HepG2 (cell line): ENCODE data around the gene ZNF341. TPM values are rescaled to one million over a fixed set of nuclear protein-coding genes. Genes with fewer than 3 reads are reported as not detected.
A peak's percentile ranks its signal among the peaks of the same experiment; 100 is the strongest.

ENCODE experiments used
- ESRRA ChIP-seq: sonication (generic); formaldehyde crosslinking; IDR thresholded peaks from 2 replicates; pipeline ENCODE4 v1.5.1; 2020; ENCODE audit warnings: mild to moderate bottlenecking, low read depth, missing genetic modification reagents
- NCOA1 ChIP-seq: sonication (generic); formaldehyde crosslinking; IDR thresholded peaks from 2 replicates; pipeline ENCODE4 v1.9.0; 2021; ENCODE audit warnings: missing genetic modification reagents
- ZBTB38 ChIP-seq: sonication (generic); formaldehyde crosslinking; IDR thresholded peaks from 2 replicates; pipeline ENCODE4 v1.5.1; 2020; ENCODE audit warnings: mild to moderate bottlenecking, missing genetic modification reagents
- ZHX2 ChIP-seq, 2 experiments: sonication (generic) in 1 of 2; formaldehyde crosslinking in 1 of 2; IDR thresholded peaks; 2 replicates each; pipeline versions ENCODE4 v1.6.1 to v1.9.0; 2014 to 2022; ENCODE audit warnings: antibody characterized with exemption in 1 of 2, borderline replicate concordance in 1 of 2, inconsistent platforms in 1 of 2, low read depth in 1 of 2, missing genetic modification reagents in 1 of 2
- ZNF337 ChIP-seq: sonication (generic); formaldehyde crosslinking; IDR thresholded peaks from 2 replicates; pipeline ENCODE4 v1.5.1; 2020; ENCODE audit warnings: missing genetic modification reagents, low read depth, mild to moderate bottlenecking, borderline replicate concordance
- ZNF441 ChIP-seq: sonication (generic); formaldehyde crosslinking; IDR thresholded peaks from 2 replicates; pipeline ENCODE4 v1.7.0; 2021; ENCODE audit warnings: missing genetic modification reagents, borderline replicate concordance
- ZNF687 ChIP-seq: sonication (generic); formaldehyde crosslinking; IDR thresholded peaks from 2 replicates; pipeline ENCODE4 v1.5.1; 2020; ENCODE audit warnings: mild to moderate bottlenecking, missing genetic modification reagents, moderate library complexity
- ZSCAN5A ChIP-seq: sonication (generic); formaldehyde crosslinking; IDR thresholded peaks from 2 replicates; pipeline ENCODE4 v1.8.0; 2022; ENCODE audit warnings: mild to moderate bottlenecking, missing genetic modification reagents, borderline replicate concordance
- polyA plus RNA-seq, 8 experiments: library from polyadenylated mRNA; depleted of rRNA in 3 of 8; stranded (reverse) in 7 of 8; unstranded in 1 of 8; fragments of >200 nt; fragmentation: Illumina TruSeq in 4 of 8; extraction: Trizol in 4 of 8; gene quantifications; 2 replicates each; pipeline versions ENCODE4 v1.2.1 to v1.2.3, GENCODE V29; 2011 to 2016; ENCODE audit warnings: low read depth in 4 of 8, missing spikeins in 1 of 8, mixed read lengths in 1 of 8; ENCODE audit not compliant: insufficient read depth in 1 of 8
- total RNA-seq, 5 experiments: library from RNA; depleted of rRNA; stranded (reverse); fragments of >200 nt; fragmentation: Illumina TruSeq; extraction: Trizol; gene quantifications; 2 replicates each; pipeline ENCODE4 v1.2.3, GENCODE V29; 2016; ENCODE audit warnings: low read depth in 1 of 5
- TF ChIP-seq, protein P1 (sequence below): sonication (generic); formaldehyde crosslinking; IDR thresholded peaks from 2 replicates; pipeline ENCODE4 v1.5.0; 2020; ENCODE audit warnings: mild to moderate bottlenecking, missing genetic modification reagents

Gene ZNF341
- total and polyA plus RNA-seq, 2 of the 13 experiments (the other 11 are each of a cell fraction or from before 2014, with no cell fraction given), result 1.1 to 2.2 TPM

GRCh38 chr20:33810885-33811775, 79.3 kb downstream of the ZNF341 start, which contains the start of gene CHMP4B (continued):
- TF ChIP-seq ZSCAN5A (CRISPR knock-in tag) (no peak), ZBTB38 (peak; percentile 83; the same call in 1 of the 2 replicates), NCOA1 (0 out of 2 replicates have a peak, but pooled peaks have one; percentile 71), ZHX2 (IDR thresholded peaks at IDR 0.05; ENCODE audit: low read depth) (peak; percentile 92), ZHX2 (CRISPR knock-in tag; IDR thresholded peaks at IDR 0.05; ENCODE audit: borderline replicate concordance) (0 out of 2 replicates have a peak, but pooled peaks have one; percentile 93), ESRRA (CRISPR knock-in tag) (peak; percentile 90), ZNF687 (CRISPR knock-in tag) (peak; percentile 74), ZNF441 (CRISPR knock-in tag) (peak; percentile 53; the same call in 1 of the 2 replicates), ZNF337 (CRISPR knock-in tag) (no peak; the same call in 1 of the 2 replicates)
- TF ChIP-seq, protein P1, sequence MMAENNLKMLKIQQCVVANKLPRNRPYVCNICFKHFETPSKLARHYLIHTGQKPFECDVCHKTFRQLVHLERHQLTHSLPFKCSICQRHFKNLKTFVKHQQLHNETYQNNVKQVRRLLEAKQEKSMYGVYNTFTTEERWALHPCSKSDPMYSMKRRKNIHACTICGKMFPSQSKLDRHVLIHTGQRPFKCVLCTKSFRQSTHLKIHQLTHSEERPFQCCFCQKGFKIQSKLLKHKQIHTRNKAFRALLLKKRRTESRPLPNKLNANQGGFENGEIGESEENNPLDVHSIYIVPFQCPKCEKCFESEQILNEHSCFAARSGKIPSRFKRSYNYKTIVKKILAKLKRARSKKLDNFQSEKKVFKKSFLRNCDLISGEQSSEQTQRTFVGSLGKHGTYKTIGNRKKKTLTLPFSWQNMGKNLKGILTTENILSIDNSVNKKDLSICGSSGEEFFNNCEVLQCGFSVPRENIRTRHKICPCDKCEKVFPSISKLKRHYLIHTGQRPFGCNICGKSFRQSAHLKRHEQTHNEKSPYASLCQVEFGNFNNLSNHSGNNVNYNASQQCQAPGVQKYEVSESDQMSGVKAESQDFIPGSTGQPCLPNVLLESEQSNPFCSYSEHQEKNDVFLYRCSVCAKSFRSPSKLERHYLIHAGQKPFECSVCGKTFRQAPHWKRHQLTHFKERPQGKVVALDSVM (CRISPR knock-in tag), result 0 out of 2 replicates have a peak, but pooled peaks have one; percentile 9
